Dendritic cell treated with granulocyte-macrophage colony-stimulating factor and Interleukin-4, amounts not matched to agents 40 ng/mL and 50 ng/mL, for 4 days (primary cell): ENCODE data around the gene MCF2L2.

Source experiments
- H3K27ac Mint-ChIP-seq: one replicate; pipeline ENCODE4 v1.8.0; 2022; ENCODE audit warnings: mild to moderate bottlenecking, mixed read lengths
- H3K27me3 Mint-ChIP-seq: one replicate; pipeline ENCODE4 v1.8.0; 2022; ENCODE audit warnings: mild to moderate bottlenecking, mixed read lengths
- H3K36me3 Mint-ChIP-seq: one replicate; pipeline ENCODE4 v1.8.0; 2022; ENCODE audit warnings: low read depth, mixed read lengths
- H3K4me1 Mint-ChIP-seq: one replicate; pipeline ENCODE4 v1.8.0; 2022; ENCODE audit warnings: low read depth, mixed read lengths
- H3K4me3 Mint-ChIP-seq: one replicate; pipeline ENCODE4 v1.8.0; 2022; ENCODE audit warnings: mild to moderate bottlenecking, moderate library complexity, mixed read lengths
- H3K9me3 Mint-ChIP-seq: one replicate; pipeline ENCODE4 v1.8.0; 2022; ENCODE audit warnings: mixed read lengths
- intact Hi-C: fragments of 100-400 bp; cut with micrococcal nuclease; formaldehyde crosslinking; loops from one replicate; pipeline ENCODE4 v1.15.0; 2022

MCF2L2 gene

DNA sequence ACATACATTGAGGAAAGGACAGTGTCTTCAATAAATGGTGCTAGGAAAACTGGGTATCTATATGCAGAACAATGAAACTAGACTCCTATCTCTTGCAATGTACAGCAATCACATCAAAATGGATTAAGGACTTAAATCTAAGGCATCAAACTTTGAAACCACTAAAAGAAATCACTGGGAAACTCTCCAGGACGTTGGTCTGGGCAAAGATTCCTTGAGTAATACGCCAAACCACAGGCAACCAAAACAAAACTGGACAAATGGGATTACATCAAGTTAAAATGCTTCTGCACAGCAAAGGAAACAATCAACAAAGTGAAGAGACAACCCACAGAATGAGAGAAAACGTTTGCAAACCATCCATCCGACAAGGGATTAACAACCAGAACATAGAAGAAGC is 280.4 kb downstream of the MCF2L2 start:
- peaks cover 22% of the 10 kb centered on the region for H3K27me3 Mint-ChIP-seq
- H3K36me3 Mint-ChIP-seq = no peaks in the 10 kb centered on the region
- intact Hi-C loops = no loop called here
- H3K9me3 Mint-ChIP-seq = no peaks in the 10 kb centered on the region
- no peak overlapping the region for H3K4me3 Mint-ChIP-seq
- no peak overlapping the region for H3K27ac Mint-ChIP-seq
- H3K4me1 Mint-ChIP-seq = peaks cover 28% of the 10 kb centered on the region

DNA sequence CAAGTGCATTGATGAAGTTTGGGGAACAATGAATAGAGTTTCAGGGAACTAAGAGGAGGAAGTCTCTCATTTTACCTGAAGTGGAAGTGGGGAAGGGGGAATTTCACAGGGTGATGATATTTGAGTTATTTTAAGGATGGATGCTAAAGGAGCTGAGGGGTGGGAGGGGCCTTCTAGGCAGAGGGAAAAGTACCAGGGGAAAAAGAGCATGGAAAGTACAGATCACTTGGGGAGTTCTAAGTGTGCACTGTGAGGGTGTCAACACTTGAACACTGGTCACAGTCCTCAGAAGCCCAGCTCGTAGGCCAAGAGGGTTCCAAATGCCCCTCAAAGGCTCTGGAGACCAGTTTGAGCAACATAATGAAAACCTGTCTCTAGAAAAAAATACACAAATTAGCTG is 284.1 kb downstream of the MCF2L2 start:
- no peaks in the 10 kb centered on the region for H3K9me3 Mint-ChIP-seq
- no peak overlapping the region for H3K27ac Mint-ChIP-seq
- H3K27me3 Mint-ChIP-seq = peaks cover 15% of the 10 kb centered on the region
- no peaks in the 10 kb centered on the region for H3K36me3 Mint-ChIP-seq
- no peak overlapping the region for H3K4me3 Mint-ChIP-seq
- peaks cover 6% of the 10 kb centered on the region for H3K4me1 Mint-ChIP-seq
- intact Hi-C loops = no loop called here

DNA sequence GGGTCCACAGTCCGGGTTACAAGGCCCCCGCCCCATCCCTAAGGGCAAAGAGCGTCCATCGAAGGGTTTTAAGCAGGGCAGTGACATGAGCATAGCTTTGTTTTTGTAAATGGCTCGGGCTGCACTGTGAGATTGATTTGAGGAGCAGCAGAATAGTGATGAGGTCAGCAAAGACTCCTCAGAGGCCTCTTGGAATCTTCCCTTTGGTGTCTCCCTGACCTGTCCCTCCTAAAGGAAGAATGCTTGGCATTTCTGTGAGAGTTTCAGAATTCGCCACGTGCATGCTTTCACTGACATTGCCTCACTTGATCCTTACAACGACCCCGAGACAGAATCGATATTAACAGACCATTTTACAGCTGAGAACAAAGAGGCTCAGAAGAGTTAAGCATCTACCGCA is 286.2 kb downstream of the MCF2L2 start:
- H3K27me3 Mint-ChIP-seq = peaks cover 13% of the 10 kb centered on the region
- no peaks in the 10 kb centered on the region for H3K9me3 Mint-ChIP-seq
- peaks cover 6% of the 10 kb centered on the region for H3K4me1 Mint-ChIP-seq
- H3K27ac Mint-ChIP-seq = no peak overlapping the region
- H3K4me3 Mint-ChIP-seq = no peak overlapping the region
- H3K36me3 Mint-ChIP-seq = no peaks in the 10 kb centered on the region
- intact Hi-C loops = no loop called here

DNA sequence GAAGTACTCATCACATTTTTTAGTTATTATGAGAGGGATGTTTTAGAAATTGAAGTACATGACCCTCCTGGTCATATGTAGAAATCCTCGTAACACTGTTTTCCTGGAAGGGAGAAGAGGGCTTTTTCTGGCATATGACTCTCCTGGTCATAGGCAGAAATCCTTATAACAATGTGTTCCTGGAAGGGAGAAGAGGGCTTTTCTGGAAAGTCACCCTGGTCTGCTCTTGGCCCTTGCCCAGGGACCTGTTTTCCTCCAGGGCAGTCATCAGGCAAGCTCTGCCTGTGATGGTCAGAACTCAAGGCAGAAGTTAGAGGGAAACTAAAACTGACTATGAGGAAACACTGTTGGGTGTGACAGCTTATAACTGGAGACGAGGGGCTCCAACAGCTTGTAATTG is 293.6 kb downstream of the MCF2L2 start:
- H3K9me3 Mint-ChIP-seq = peaks cover 7% of the 10 kb centered on the region
- no peak overlapping the region for H3K4me3 Mint-ChIP-seq
- intact Hi-C loops = no loop called here
- H3K36me3 Mint-ChIP-seq = no peaks in the 10 kb centered on the region
- H3K4me1 Mint-ChIP-seq = peaks cover 27% of the 10 kb centered on the region
- H3K27me3 Mint-ChIP-seq = peaks cover 35% of the 10 kb centered on the region
- H3K27ac Mint-ChIP-seq = peak overlapping the region; percentile 30

DNA sequence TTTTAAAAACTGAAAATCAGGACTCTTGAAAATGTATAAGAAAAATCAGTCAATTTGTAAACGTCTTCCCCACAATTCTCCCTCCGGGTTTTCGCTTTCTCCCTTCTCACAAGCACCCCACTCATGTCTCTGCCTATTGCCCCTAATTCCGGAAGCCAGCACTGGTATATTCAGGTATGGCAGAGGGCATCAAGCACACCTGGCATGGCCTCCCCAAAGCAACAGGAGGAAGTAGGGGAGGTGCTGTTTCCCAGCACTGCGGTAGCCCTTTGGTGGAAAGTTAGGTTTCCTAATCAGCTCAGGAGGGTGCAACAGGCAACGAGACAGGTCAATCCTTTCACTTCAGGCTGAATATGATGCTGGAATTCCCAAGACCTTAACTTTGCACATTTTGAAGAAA is 296.0 kb downstream of the MCF2L2 start:
- H3K9me3 Mint-ChIP-seq = peaks cover 21% of the 10 kb centered on the region

DNA sequence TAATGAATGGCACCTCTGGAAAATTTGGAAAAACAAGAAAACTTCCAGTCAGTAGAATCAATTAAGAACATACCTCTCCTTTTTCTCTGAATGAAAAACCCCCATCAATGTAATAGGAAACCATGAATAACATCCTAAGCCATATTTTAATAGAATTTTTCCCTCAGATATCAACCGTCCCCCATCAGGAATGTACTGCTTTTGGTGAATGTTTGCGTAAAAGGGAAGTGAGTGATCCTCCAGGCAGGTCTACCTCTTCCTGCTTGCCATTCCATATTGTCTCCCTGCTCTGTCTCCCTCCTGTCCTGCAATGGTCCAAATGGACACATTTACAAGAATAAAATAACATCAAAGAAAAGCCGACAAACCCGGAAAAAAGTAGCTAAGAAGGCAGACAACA is 296.7 kb downstream of the MCF2L2 start:
- Mint-ChIP-seq H3K36me3 (peaks cover 11% of the 10 kb centered on the region), H3K27ac (no peak overlapping the region), H3K4me3 (no peak overlapping the region), H3K27me3 (peaks cover 35% of the 10 kb centered on the region), H3K9me3 (peaks cover 21% of the 10 kb centered on the region), H3K4me1 (peaks cover 27% of the 10 kb centered on the region)
- intact Hi-C loops = no loop called here

More for the DNA sequence above, 296.0 kb downstream of the MCF2L2 start:
- peaks cover 27% of the 10 kb centered on the region for H3K4me1 Mint-ChIP-seq
- intact Hi-C loops = no loop called here
- peaks cover 11% of the 10 kb centered on the region for H3K36me3 Mint-ChIP-seq
- H3K4me3 Mint-ChIP-seq = no peak overlapping the region
- H3K27me3 Mint-ChIP-seq = peaks cover 35% of the 10 kb centered on the region
- H3K27ac Mint-ChIP-seq = no peak overlapping the region

DNA sequence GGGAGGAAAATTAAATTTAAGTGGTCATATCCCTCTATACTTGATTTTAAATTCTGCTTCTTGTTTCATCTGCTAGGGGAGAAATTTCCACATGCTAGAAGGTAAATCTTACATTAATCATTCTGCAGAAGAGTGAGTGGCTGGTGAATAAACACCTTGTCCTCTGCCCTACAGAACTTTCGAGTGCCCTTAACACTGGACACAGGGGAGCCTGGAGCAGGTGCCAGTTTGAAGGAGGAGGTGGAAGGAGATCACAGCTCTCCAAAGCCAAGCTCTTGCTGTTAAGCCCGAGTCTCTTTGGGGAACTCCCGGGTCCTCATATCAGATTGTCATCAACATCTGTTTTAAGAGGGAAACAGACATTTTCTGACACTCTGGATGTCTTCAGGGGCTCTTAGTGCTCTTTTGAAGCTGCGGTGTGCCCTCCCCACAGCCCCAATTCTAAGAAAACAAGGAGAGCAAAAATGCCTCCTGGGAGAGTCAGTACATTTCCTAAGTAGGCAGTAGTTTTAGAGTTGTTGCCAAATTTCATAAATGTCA is 297.2 kb downstream of the MCF2L2 start:
- H3K36me3 Mint-ChIP-seq = peaks cover 11% of the 10 kb centered on the region
- H3K9me3 Mint-ChIP-seq = peaks cover 21% of the 10 kb centered on the region
- peaks cover 27% of the 10 kb centered on the region for H3K4me1 Mint-ChIP-seq
- no peak overlapping the region for H3K4me3 Mint-ChIP-seq
- H3K27ac Mint-ChIP-seq = peak overlapping the region; percentile 27
- H3K27me3 Mint-ChIP-seq = peaks cover 34% of the 10 kb centered on the region
- intact Hi-C loops = no loop called here

DNA sequence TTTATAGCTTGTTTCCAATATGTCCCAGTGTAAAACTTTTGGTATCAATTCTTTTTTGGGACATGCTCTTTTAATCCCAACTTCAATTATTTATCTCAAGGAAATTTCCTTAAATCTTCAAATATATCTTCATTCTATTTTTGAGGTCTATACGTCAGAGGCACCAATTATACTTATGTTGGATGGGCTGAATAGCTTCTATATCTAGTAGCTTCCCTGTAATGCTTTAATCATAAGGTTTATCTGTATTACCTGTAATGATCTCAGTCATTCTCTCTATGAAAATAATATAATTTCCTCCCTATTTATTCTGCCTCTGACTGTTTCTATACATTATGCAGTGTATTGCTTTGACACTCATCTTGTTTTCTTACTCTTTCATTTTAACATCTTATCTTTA is 299.2 kb downstream of the MCF2L2 start:
- no peak overlapping the region for H3K4me3 Mint-ChIP-seq
- peaks cover 21% of the 10 kb centered on the region for H3K9me3 Mint-ChIP-seq
- H3K27me3 Mint-ChIP-seq = peaks cover 22% of the 10 kb centered on the region
- H3K27ac Mint-ChIP-seq = peak overlapping the region; percentile 59
- peaks cover 24% of the 10 kb centered on the region for H3K4me1 Mint-ChIP-seq
- peaks cover 11% of the 10 kb centered on the region for H3K36me3 Mint-ChIP-seq
- intact Hi-C loops = loop anchor here (5.0 kb wide), 1 partner anchor 33 kb away; the partner anchor contains the start of gene LAMP3

DNA sequence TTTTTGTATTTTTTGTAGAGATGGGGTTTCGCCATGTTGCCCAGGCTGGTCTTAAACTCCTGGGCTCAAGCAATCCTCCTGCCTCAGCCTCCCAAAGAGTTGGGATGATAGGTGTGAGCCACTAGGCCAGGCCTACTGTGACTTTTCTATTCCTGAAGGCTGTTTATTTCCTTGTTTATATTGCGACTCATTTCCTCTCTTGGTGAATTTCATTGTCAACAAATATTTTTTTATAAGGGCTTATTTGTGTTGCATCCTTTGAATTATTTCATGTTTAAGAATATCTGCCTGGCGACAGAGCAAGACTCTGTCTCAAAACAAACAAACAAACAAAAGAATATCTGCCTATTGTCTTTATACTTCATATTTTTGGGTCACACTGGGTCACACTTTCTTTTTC is 299.7 kb downstream of the MCF2L2 start:
- Mint-ChIP-seq H3K9me3 (peaks cover 21% of the 10 kb centered on the region), H3K27me3 (peaks cover 20% of the 10 kb centered on the region), H3K4me1 (peaks cover 19% of the 10 kb centered on the region), H3K4me3 (no peak overlapping the region), H3K36me3 (peaks cover 11% of the 10 kb centered on the region), H3K27ac (peak overlapping the region; percentile 59)
- intact Hi-C loops = loop anchor here (5.0 kb wide), 1 partner anchor 34 kb away; the partner anchor contains the start of gene LAMP3
